T-helper 17 cell (primary cell): ENCODE data around the gene NUDT5. TPM values are rescaled to one million over a fixed set of nuclear protein-coding genes. Genes with fewer than 3 reads are reported as not detected.

Experiments used
- ATAC-seq: fragments of 150-1000 bp; cut with Tn5 transposase; 2 replicates; pipeline ENCODE4 v1.10.0; 2021; ENCODE audit warnings: mild to moderate bottlenecking, moderate library complexity
- DNase-seq, 3 donors: peaks; one replicate each; pipeline versions ENCODE4 v3.0.0 to v3.0.0-alpha.2; 2020 to 2021
- H3K9me3 ChIP-seq: one replicate; pipeline ENCODE4 v1.7.0; 2013; ENCODE audit warnings: low read length, mild to moderate bottlenecking; ENCODE audit not compliant: control insufficient read depth, poor library complexity, severe bottlenecking
- H3K27ac Mint-ChIP-seq: one replicate; pipeline ENCODE4 v1.8.0; 2022; ENCODE audit warnings: mild to moderate bottlenecking, moderate library complexity, mixed read lengths
- H3K27me3 Mint-ChIP-seq: one replicate; pipeline ENCODE4 v1.8.0; 2022; ENCODE audit warnings: mixed read lengths
- H3K36me3 Mint-ChIP-seq: one replicate; pipeline ENCODE4 v1.8.0; 2022; ENCODE audit warnings: low read depth, mixed read lengths
- H3K4me1 Mint-ChIP-seq: one replicate; pipeline ENCODE4 v1.8.0; 2022; ENCODE audit warnings: mild to moderate bottlenecking, mixed read lengths
- H3K4me3 Mint-ChIP-seq: one replicate; pipeline ENCODE4 v1.8.0; 2022; ENCODE audit warnings: mild to moderate bottlenecking, moderate library complexity, mixed read lengths
- total RNA-seq, 4 donors: library from RNA in 2 of 4; stranded (reverse) in 2 of 4; gene quantifications; one replicate each; pipeline ENCODE4 v1.2.3 and lab custom pipeline; 2022 to 2026

The NUDT5 gene
- total RNA-seq, 2 donors from 2014 or later: 27.8 to 33.5 TPM

DNA sequence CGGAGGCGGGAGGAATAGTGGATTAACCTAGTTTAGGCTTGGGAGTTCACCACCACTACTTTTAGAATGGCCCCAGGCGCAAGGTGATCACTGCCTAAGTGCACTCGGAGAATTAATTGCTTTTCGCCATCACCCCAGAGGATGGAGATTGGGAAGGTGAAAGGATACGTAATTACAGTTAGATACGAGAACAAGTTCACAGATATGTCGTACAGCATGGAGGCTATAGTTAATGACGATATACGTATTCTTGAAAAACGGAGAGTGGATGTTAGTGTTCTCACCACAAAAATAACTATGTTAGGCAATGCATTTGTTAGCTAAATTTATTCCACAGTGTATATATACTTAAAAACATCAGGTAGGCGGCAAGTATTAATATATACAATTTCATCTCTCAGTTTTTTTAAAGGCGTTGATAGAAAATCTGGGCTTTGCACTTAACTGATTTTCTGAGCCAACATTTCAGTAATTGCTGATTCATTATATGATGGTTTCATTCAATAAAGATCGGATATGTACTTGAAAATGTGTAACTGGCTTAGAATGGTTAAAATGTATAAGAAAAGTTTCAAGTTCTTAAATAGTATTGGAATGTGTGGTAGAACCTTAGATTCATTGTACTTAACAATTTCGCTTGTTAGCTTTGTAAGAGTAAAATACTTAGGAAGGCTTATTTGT is 980 bp upstream of the NUDT5 start:
- H3K9me3 ChIP-seq: no peaks in the 10 kb centered on the region
- peaks cover 48% of the 10 kb centered on the region for H3K4me1 Mint-ChIP-seq
- DNase-seq (no peak), ATAC-seq (peak; percentile 1)
- peak overlapping the region; percentile 100 for H3K4me3 Mint-ChIP-seq
- peaks cover 19% of the 10 kb centered on the region for H3K36me3 Mint-ChIP-seq
- H3K27me3 Mint-ChIP-seq: no peaks in the 10 kb centered on the region
- peak overlapping the region; percentile 100 for H3K27ac Mint-ChIP-seq

- H3K4me1 Mint-ChIP-seq: peaks cover 47% of the 10 kb centered on the region
Measured at GRCh38 chr10:12195281-12195602, 449 bp downstream of the NUDT5 start.

DNA sequence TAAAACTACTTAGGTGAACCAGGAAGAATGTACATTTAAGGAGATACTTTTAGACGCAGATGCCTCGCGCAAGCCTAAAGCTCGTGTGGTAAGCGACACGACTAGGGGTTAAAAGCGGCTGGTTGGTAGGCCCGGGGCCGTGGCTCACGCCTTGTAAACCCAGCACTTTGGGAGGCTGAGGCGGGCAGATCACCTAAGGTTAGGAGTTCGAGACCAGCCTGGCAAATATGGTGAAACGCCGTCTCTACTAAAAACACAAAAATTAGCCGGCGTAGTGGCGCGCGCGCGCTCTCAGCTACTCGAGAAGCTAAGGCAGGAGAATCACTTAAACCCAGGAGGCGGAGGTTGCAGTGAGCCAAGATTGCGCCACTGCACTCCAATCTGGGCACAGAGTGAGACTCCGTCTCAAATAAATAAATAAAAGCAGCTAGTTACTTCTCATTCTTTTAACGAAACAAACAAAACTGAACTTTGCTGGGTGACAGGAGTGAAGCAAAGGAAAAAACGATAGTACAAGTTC is 879 bp downstream of the NUDT5 start:
- Mint-ChIP-seq H3K4me3 (peak overlapping the region; percentile 100), H3K4me1 (peaks cover 47% of the 10 kb centered on the region), H3K27me3 (no peaks in the 10 kb centered on the region), H3K36me3 (peaks cover 15% of the 10 kb centered on the region), H3K27ac (peak overlapping the region; percentile 100)
- ATAC-seq (no peak), DNase-seq (peak in 1 of 3 donors; percentile 15)
- no peaks in the 10 kb centered on the region for H3K9me3 ChIP-seq

More at GRCh38 chr10:12195281-12195602, 449 bp downstream of the NUDT5 start:
- Mint-ChIP-seq H3K36me3 (peaks cover 15% of the 10 kb centered on the region), H3K4me3 (peak overlapping the region; percentile 100), H3K27me3 (no peaks in the 10 kb centered on the region), H3K27ac (peak overlapping the region; percentile 100)
- DNase-seq (no peak), ATAC-seq (peak; percentile 9)
- no peaks in the 10 kb centered on the region for H3K9me3 ChIP-seq

DNA sequence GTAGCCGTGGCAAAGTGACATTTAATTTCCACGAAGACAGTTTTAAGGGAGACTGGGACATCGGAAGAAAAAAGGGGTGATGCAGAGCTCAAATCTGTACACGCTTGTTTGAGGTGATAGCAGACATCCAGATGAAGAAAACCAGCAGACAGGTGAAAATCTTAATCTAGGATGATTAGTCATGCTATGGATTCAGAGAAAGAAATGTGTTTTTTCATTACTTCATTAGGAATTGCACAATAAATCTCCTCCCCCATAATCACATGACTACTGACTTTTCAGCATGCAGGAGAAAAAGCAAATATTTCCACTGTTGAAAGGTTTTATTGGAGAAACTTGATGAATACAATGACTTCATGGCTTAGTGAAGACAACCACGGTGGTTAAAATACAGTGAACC is 2.5 kb downstream of the NUDT5 start:
- no peaks in the 10 kb centered on the region for H3K9me3 ChIP-seq
- no peak for ATAC-seq
- peaks cover 17% of the 10 kb centered on the region for H3K36me3 Mint-ChIP-seq
- H3K27ac Mint-ChIP-seq: no peak overlapping the region
- no peaks in the 10 kb centered on the region for H3K27me3 Mint-ChIP-seq
- H3K4me1 Mint-ChIP-seq: peaks cover 40% of the 10 kb centered on the region
- no peak overlapping the region for H3K4me3 Mint-ChIP-seq
- no peak for DNase-seq

DNA sequence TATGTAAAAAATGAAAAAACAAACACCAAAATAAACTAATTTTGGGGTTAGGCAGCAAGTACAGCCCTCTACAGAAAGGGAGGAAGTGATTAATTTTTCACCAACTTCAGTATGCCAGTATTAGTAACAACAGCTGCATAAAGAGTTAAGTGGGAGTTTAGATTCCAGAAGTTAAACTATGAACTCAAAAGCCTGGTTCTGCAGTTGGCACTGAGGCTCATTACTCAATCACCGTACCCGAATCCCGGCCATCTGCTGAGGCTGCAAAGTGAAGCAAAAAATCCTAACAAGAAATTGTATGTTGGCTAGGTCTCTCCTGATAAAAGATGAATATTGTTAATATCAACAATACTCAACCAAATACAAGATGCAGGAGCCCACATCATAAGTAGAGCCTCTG is 4.0 kb downstream of the NUDT5 start:
- Mint-ChIP-seq H3K4me1 (peaks cover 49% of the 10 kb centered on the region), H3K4me3 (no peak overlapping the region), H3K27me3 (no peaks in the 10 kb centered on the region), H3K36me3 (peaks cover 23% of the 10 kb centered on the region), H3K27ac (peak overlapping the region; percentile 84)
- DNase-seq (no peak), ATAC-seq (no peak)
- no peaks in the 10 kb centered on the region for H3K9me3 ChIP-seq

- H3K9me3 ChIP-seq: no peaks in the 10 kb centered on the region
- DNase-seq: no peak
- ATAC-seq: no peak
- peaks cover 15% of the 10 kb centered on the region for H3K36me3 Mint-ChIP-seq
- no peak overlapping the region for H3K27ac Mint-ChIP-seq
- H3K4me3 Mint-ChIP-seq: no peak overlapping the region
- no peaks in the 10 kb centered on the region for H3K27me3 Mint-ChIP-seq
- peaks cover 41% of the 10 kb centered on the region for H3K4me1 Mint-ChIP-seq
Measured at GRCh38 chr10:12189426-12189825, 6.3 kb downstream of the NUDT5 start.

- Mint-ChIP-seq H3K27me3 (no peaks in the 10 kb centered on the region), H3K36me3 (peaks cover 15% of the 10 kb centered on the region), H3K4me1 (peaks cover 36% of the 10 kb centered on the region), H3K4me3 (no peak overlapping the region), H3K27ac (no peak overlapping the region)
- ATAC-seq: no peak
- DNase-seq: no peak
- H3K9me3 ChIP-seq: no peaks in the 10 kb centered on the region
Measured at GRCh38 chr10:12188656-12189055, 7.0 kb downstream of the NUDT5 start.

DNA sequence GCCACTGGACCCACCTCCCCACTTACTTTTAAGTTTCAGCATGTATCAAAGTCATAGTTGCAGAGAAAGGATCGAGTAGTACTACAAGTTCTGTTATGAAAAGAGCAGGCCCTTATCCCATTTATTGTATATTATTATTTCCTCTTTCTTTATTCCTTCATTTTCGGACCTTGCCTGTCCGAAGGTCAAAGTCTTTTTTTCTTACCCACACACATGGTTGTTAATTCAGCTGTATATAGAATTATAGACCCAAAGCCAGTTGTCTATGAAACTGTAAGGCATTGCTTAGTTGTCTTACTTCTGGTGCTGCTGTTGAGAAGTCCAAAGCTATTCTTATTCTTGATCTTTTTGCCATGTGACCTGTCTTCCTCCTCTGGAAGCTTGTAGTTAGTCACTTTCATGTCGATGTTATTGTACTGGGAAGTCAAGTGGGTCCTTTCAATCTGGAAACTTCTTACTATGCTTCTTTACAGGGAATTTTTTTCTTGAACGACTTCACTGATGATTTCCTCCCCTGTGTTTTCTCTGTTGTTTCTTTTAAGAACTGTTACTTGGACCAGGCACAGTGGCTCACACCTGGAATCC is 8.3 kb downstream of the NUDT5 start:
- H3K4me3 Mint-ChIP-seq: no peak overlapping the region
- DNase-seq: no peak
- peaks cover 12% of the 10 kb centered on the region for H3K36me3 Mint-ChIP-seq
- H3K27me3 Mint-ChIP-seq: no peaks in the 10 kb centered on the region
- no peaks in the 10 kb centered on the region for H3K9me3 ChIP-seq
- no peak for ATAC-seq
- peaks cover 32% of the 10 kb centered on the region for H3K4me1 Mint-ChIP-seq
- H3K27ac Mint-ChIP-seq: peak overlapping the region; percentile 83

DNA sequence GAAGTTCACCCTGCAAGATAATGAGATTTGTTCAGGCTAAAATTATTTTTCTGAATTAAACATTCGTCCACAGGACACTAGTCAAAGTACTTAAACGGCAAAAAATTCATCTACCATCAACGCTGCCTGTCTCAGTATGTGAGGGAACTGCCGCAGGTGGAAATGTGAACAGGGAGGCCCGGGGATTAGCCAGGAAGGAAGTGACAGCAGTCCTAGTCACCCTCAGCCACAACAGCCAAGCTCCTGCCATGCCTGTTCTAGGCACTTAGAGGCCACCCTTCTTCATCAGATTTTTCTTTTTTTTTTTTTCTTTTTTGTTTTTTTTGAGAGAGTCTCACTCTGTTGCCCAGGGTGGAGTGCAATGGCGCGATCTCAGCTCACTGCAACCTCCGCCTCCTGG is 9.4 kb downstream of the NUDT5 start:
- peak overlapping the region; percentile 9 for H3K4me3 Mint-ChIP-seq
- H3K27me3 Mint-ChIP-seq: no peaks in the 10 kb centered on the region
- no peak for DNase-seq
- peak overlapping the region; percentile 51 for H3K27ac Mint-ChIP-seq
- H3K9me3 ChIP-seq: no peaks in the 10 kb centered on the region
- peaks cover 9% of the 10 kb centered on the region for H3K36me3 Mint-ChIP-seq
- peaks cover 28% of the 10 kb centered on the region for H3K4me1 Mint-ChIP-seq
- no peak for ATAC-seq

GRCh38 chr10:12184165-12184564 is 11.5 kb downstream of the NUDT5 start:
- no peak overlapping the region for H3K27ac Mint-ChIP-seq
- ATAC-seq (no peak), DNase-seq (no peak)
- H3K4me1 Mint-ChIP-seq: peaks cover 34% of the 10 kb centered on the region
- H3K4me3 Mint-ChIP-seq: no peak overlapping the region
- H3K9me3 ChIP-seq: no peaks in the 10 kb centered on the region
- peaks cover 8% of the 10 kb centered on the region for H3K36me3 Mint-ChIP-seq
- H3K27me3 Mint-ChIP-seq: no peaks in the 10 kb centered on the region

GRCh38 chr10:12181065-12181775 is 14.5 kb downstream of the NUDT5 start:
- no peaks in the 10 kb centered on the region for H3K9me3 ChIP-seq
- no peaks in the 10 kb centered on the region for H3K27me3 Mint-ChIP-seq
- H3K27ac Mint-ChIP-seq: peak overlapping the region; percentile 80
- ATAC-seq (peak; percentile 99), DNase-seq (peak; percentile 16 to 54 (median 34))
- no peaks in the 10 kb centered on the region for H3K36me3 Mint-ChIP-seq
- H3K4me1 Mint-ChIP-seq: peaks cover 18% of the 10 kb centered on the region
- peak overlapping the region; percentile 73 for H3K4me3 Mint-ChIP-seq

DNA sequence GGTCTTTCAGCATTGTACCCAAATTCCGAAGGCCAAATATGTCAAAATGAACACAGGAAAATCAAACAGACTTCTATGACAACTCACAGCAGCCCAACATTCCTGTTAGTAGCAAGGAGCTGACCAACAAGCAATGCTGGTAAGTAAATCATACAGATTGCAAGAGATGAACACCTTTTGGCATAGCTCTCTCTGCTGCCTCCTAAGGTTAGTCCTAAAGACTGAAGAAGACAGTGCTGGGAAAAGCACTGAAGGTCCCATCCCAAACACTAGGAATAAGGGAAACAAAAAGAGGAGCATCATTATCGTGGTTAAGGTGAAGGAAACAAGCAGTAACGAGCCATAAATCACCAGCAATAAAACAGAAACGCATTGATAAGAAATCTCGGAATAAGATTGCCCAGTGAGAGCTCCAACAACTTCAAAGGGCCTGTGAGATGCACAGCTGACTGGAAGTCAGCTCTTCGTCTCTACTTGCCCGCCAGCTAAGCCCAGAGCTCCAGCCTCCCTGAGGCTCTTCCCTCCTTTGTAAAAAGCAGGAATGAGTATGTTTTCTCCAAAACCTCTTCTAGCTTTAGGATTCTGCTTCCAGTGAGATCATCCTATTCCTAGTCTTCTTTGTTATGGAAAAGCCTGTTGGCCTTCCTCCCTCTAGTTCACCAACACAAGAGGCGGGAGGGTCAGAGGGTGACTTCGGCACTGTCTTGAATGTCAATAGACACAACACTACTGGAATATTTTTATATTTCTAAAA is 15.3 kb downstream of the NUDT5 start:
- H3K4me3 Mint-ChIP-seq: no peak overlapping the region
- no peaks in the 10 kb centered on the region for H3K36me3 Mint-ChIP-seq
- peaks cover 14% of the 10 kb centered on the region for H3K4me1 Mint-ChIP-seq
- H3K27ac Mint-ChIP-seq: peak overlapping the region; percentile 80
- no peaks in the 10 kb centered on the region for H3K9me3 ChIP-seq
- H3K27me3 Mint-ChIP-seq: no peaks in the 10 kb centered on the region
- ATAC-seq (no peak), DNase-seq (no peak)

- no peaks in the 10 kb centered on the region for H3K9me3 ChIP-seq
- no peaks in the 10 kb centered on the region for H3K27me3 Mint-ChIP-seq
- DNase-seq (no peak), ATAC-seq (no peak)
- H3K4me3 Mint-ChIP-seq: no peak overlapping the region
- H3K36me3 Mint-ChIP-seq: no peaks in the 10 kb centered on the region
- peaks cover 14% of the 10 kb centered on the region for H3K4me1 Mint-ChIP-seq
- peak overlapping the region; percentile 80 for H3K27ac Mint-ChIP-seq
Measured at GRCh38 chr10:12179606-12180170, 16.0 kb downstream of the NUDT5 start.
